Measurements from ENCODE around the gene NRCAM. TPM values are rescaled to one million over a fixed set of nuclear protein-coding genes. Genes with fewer than 3 reads are reported as not detected.

NRCAM gene
- polyA plus RNA-seq, 1 donor = 11.8 TPM

DNA sequence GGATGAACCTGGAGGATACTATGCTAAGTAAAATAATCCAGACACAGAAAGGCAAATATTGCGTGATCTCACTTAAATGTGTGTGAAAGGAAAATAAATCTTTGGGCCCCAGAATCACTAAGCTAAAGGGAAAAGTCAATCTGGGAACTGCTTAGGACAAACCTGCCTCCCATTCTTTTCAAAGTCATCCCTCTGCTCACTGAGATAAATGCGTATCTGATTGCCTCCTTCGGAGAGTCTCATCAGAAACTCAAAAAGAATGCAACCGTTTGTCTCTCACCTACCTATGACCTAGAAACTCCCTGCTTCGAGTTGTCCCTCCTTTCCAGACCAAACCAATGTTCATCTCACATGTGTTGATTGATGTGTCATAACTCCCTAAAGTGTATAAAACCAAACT, 286.0 kb downstream of the NRCAM start:
- 80% methylated on average over 2 of the region's 5 CpGs for WGBS (ENCODE audit: insufficient coverage, low lambda C conversion rate)
- Histone ChIP-seq H3K4me3 (ENCODE audit: low read length) (no peak overlapping the region), H3K27me3 (ENCODE audit: control insufficient read depth, insufficient read depth, low read length) (no peaks in the 10 kb centered on the region), H3K27ac (ENCODE audit: low read length) (no peak overlapping the region), H3K4me1 (ENCODE audit: control insufficient read depth, insufficient read depth, low read length) (no peaks in the 10 kb centered on the region), H3K36me3 (ENCODE audit: control insufficient read depth, insufficient read depth, low read length) (no peaks in the 10 kb centered on the region), H3K9me3 (ENCODE audit: control insufficient read depth, low read depth, low read length) (no peaks in the 10 kb centered on the region)
- DNase-seq = no peak

DNA sequence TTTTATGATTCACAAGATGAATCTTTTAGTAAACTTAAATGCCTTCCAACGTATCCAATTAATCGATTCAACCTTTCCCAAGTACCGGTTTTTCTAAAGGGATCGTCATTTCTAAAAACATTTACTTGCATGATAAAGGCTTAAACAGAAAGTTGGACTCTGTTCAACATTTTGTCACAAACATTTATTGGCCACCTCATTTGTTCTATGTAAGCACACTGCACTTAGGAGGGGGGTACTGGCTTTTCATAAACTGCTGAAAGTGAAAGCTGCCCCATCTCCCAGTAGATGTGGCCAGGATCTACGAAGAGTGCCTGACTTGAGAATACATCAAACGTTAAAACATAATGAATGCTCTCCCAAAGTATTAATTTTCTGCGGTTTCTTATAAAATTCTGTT, 288.8 kb downstream of the NRCAM start:
- no peak for DNase-seq
- Histone ChIP-seq H3K27ac (ENCODE audit: low read length) (no peak overlapping the region), H3K4me1 (ENCODE audit: control insufficient read depth, insufficient read depth, low read length) (no peaks in the 10 kb centered on the region), H3K27me3 (ENCODE audit: control insufficient read depth, insufficient read depth, low read length) (no peaks in the 10 kb centered on the region), H3K9me3 (ENCODE audit: control insufficient read depth, low read depth, low read length) (no peaks in the 10 kb centered on the region), H3K4me3 (ENCODE audit: low read length) (no peak overlapping the region), H3K36me3 (ENCODE audit: control insufficient read depth, insufficient read depth, low read length) (no peaks in the 10 kb centered on the region)
- WGBS (ENCODE audit: insufficient coverage, low lambda C conversion rate) = 93% methylated on average over 2 of the region's 7 CpGs

DNA sequence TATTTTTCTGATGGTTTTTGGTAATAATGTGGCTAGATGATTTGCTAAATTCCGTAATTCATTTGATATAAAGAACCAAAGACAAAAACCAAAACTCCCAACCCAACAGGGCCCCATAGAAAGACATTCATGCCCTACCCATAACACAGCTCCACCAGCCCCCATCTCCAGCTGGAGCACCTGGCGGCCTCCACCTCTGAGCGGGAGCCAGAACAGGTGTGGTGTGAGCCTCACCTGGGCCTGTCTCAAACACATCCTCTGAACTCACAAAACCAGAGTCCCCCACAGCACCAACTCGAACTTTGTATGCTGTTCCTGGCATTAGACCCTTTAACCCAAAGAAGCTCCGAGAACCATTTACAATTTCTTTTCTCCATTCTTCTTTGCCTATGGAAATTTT, 289.5 kb downstream of the NRCAM start:
- WGBS (ENCODE audit: insufficient coverage, low lambda C conversion rate) = 100% methylated on average over 1 of the region's 5 CpGs
- DNase-seq = no peak
- H3K27me3 ChIP-seq (ENCODE audit: control insufficient read depth, insufficient read depth, low read length) = no peaks in the 10 kb centered on the region
- no peak overlapping the region for H3K27ac ChIP-seq (ENCODE audit: low read length)
- no peaks in the 10 kb centered on the region for H3K4me1 ChIP-seq (ENCODE audit: control insufficient read depth, insufficient read depth, low read length)
- no peak overlapping the region for H3K4me3 ChIP-seq (ENCODE audit: low read length)
- no peaks in the 10 kb centered on the region for H3K9me3 ChIP-seq (ENCODE audit: control insufficient read depth, low read depth, low read length)
- H3K36me3 ChIP-seq (ENCODE audit: control insufficient read depth, insufficient read depth, low read length) = no peaks in the 10 kb centered on the region

DNA sequence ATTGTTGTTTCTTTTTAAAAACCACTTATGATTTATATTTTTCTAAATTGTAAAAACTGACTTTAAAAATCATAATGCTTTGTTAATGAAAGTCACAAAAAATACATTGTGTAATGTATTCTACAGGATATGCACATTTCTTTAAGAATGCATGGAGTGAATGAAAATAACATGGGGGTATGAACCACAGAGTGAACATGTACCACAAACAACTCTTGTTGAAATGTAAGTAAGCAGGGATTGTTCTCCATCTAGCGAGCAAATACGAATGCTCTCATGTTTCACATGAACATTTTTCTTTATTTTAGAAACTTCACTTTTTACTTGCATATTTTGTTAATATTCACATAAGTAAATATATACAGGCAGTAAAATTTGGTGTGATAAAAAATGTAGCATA, 290.5 kb downstream of the NRCAM start:
- Histone ChIP-seq H3K27ac (ENCODE audit: low read length) (no peak overlapping the region), H3K4me1 (ENCODE audit: control insufficient read depth, insufficient read depth, low read length) (no peaks in the 10 kb centered on the region), H3K4me3 (ENCODE audit: low read length) (no peak overlapping the region), H3K9me3 (ENCODE audit: control insufficient read depth, low read depth, low read length) (no peaks in the 10 kb centered on the region), H3K36me3 (ENCODE audit: control insufficient read depth, insufficient read depth, low read length) (no peaks in the 10 kb centered on the region), H3K27me3 (ENCODE audit: control insufficient read depth, insufficient read depth, low read length) (no peaks in the 10 kb centered on the region)
- no peak for DNase-seq
- 94% methylated on average over 2 of the region's 2 CpGs for WGBS (ENCODE audit: insufficient coverage, low lambda C conversion rate)

DNA sequence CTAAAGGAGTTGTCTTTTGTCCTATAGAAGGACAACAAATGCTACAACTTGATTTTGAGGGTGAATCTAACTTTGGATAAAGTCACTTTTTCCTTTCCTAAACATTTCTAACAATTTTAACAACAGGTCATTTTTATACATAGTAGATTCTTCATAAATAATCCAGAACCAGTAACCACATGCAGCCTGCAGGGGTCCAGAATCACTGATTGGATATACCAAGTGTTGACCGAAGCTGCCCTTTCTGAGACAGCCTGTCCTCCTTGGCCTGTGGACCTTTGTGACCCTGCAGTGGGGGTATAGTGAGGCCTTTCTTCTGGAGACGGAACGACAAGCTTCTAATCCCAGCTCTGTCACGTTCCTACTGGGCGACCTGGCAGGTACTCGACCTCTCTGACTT, 291.3 kb downstream of the NRCAM start:
- Histone ChIP-seq H3K4me3 (ENCODE audit: low read length) (no peak overlapping the region), H3K27ac (ENCODE audit: low read length) (no peak overlapping the region), H3K27me3 (ENCODE audit: control insufficient read depth, insufficient read depth, low read length) (no peaks in the 10 kb centered on the region), H3K36me3 (ENCODE audit: control insufficient read depth, insufficient read depth, low read length) (no peaks in the 10 kb centered on the region), H3K4me1 (ENCODE audit: control insufficient read depth, insufficient read depth, low read length) (no peaks in the 10 kb centered on the region), H3K9me3 (ENCODE audit: control insufficient read depth, low read depth, low read length) (no peaks in the 10 kb centered on the region)
- WGBS (ENCODE audit: insufficient coverage, low lambda C conversion rate) = no CpG with 5 or more reads among the region's 6 CpGs
- no peak for DNase-seq

DNA sequence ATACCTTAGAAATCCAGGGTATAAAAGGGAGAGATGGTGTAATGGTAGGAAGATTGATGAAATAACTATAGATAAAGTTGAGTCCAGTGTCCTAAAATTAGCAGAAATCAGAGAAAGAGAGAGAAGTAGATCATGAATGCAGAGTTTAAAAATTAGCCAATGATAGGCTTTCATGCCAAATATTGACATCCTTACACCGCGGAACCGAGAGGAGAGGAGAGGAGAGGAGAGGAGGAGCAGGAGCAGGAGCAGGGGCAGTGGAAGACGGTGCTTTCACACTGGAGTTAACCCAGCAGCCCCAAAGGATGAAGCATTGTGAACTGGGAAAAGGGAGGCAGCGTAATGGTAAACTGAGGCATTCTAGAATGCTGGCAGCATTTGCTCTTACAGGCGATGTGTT, 291.9 kb downstream of the NRCAM start:
- no peak for DNase-seq
- Histone ChIP-seq H3K4me1 (ENCODE audit: control insufficient read depth, insufficient read depth, low read length) (no peaks in the 10 kb centered on the region), H3K36me3 (ENCODE audit: control insufficient read depth, insufficient read depth, low read length) (no peaks in the 10 kb centered on the region), H3K27me3 (ENCODE audit: control insufficient read depth, insufficient read depth, low read length) (no peaks in the 10 kb centered on the region), H3K27ac (ENCODE audit: low read length) (no peak overlapping the region), H3K9me3 (ENCODE audit: control insufficient read depth, low read depth, low read length) (no peaks in the 10 kb centered on the region), H3K4me3 (ENCODE audit: low read length) (no peak overlapping the region)
- 100% methylated on average over 1 of the region's 6 CpGs for WGBS (ENCODE audit: insufficient coverage, low lambda C conversion rate)

DNA sequence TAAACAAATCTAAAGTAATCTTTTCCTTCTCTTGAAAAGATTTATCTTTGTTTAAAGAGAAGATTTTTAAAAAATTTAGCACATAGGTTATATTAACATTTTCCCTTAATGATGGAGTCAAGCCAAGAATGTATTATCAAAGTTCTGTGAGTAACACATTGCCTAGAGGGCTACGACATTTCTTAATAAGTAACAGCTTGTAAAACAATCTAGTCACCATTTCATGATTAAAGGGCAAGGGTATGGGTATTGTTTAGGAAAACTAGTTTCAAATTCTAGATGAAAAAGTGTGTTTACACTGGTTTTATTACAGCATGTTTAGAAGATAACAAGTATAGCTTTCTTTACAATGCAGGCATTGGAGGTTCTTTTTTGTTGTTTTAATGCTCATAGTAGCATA, 297.5 kb downstream of the NRCAM start:
- Histone ChIP-seq H3K4me3 (ENCODE audit: low read length) (no peak overlapping the region), H3K27me3 (ENCODE audit: control insufficient read depth, insufficient read depth, low read length) (no peaks in the 10 kb centered on the region), H3K36me3 (ENCODE audit: control insufficient read depth, insufficient read depth, low read length) (no peaks in the 10 kb centered on the region), H3K9me3 (ENCODE audit: control insufficient read depth, low read depth, low read length) (no peaks in the 10 kb centered on the region), H3K4me1 (ENCODE audit: control insufficient read depth, insufficient read depth, low read length) (peaks cover 5% of the 10 kb centered on the region), H3K27ac (ENCODE audit: low read length) (no peak overlapping the region)
- no CpG with 5 or more reads among the region's 1 CpG for WGBS (ENCODE audit: insufficient coverage, low lambda C conversion rate)
- peak in 1 of 2 donors; percentile 57 for DNase-seq

DNA sequence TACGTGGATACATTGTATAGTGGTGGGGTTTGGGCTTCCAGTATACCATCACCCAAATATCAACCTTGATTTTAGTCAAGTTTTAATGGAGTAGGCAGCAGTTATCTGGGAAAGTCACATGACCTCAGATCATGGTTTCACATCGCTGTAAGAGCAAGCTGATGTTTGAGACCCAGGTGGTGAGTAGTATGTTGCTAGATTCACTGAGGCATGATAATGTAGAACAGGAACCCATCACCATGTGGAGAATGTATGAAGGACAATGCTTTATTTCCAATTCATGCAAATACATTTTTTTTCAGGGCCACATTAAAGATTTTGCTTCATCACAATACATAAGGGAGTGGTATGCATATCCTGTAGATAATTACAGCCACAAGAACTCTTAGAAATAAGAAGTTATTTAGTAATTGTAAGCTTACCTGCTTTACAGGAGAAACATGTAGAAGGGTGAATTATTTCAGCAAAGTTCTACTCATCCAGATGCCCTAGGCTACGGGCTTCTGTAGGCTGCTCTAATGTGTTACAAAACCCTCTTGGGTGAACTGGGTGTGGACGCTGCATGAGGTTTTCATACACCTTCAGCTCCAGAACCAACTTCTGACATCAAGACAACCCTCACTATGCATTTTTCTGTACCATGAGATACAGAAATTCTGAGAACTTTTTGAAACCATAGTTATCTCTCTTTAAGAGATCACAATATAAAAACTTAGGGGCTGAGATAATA, 298.5 kb downstream of the NRCAM start:
- Histone ChIP-seq H3K36me3 (ENCODE audit: control insufficient read depth, insufficient read depth, low read length) (no peaks in the 10 kb centered on the region), H3K27ac (ENCODE audit: low read length) (no peak overlapping the region), H3K4me3 (ENCODE audit: low read length) (no peak overlapping the region), H3K27me3 (ENCODE audit: control insufficient read depth, insufficient read depth, low read length) (no peaks in the 10 kb centered on the region), H3K4me1 (ENCODE audit: control insufficient read depth, insufficient read depth, low read length) (peaks cover 5% of the 10 kb centered on the region), H3K9me3 (ENCODE audit: control insufficient read depth, low read depth, low read length) (no peaks in the 10 kb centered on the region)
- WGBS (ENCODE audit: insufficient coverage, low lambda C conversion rate) = no CpG with 5 or more reads among the region's 4 CpGs
- no peak for DNase-seq

DNA sequence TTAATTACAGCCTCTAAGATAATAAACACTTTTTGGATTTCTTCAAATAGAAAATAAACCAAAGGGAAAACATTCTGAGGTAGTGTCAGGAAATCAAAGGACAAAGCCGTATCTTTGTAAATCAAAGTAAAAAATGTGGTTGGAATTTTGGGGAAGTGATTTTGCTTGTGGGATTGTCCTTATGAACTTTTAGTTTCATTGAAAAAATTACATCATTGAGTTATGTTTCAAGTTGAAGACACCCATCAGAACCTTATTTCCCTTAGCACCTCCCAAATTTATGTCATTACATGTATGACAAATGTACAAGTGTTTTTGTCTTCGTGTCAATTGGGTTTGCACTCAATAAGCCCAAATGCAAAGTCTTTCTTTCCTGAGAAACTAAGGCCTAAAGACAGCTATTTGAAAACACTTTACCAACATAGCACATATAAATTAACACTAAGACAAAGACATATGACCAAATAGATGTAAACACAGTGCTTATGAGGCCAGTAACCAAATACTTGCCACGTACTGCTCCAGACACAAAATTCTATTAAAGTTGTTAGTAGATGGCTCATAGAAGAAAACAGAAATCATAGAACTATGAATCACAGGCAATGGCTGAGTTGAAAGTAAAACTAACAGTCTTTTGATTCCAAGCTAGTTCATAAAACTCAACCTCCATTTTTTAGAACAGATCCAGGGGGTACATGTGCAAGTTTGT, 299.2 kb downstream of the NRCAM start:
- Histone ChIP-seq H3K27me3 (ENCODE audit: control insufficient read depth, insufficient read depth, low read length) (no peaks in the 10 kb centered on the region), H3K4me1 (ENCODE audit: control insufficient read depth, insufficient read depth, low read length) (peaks cover 5% of the 10 kb centered on the region), H3K4me3 (ENCODE audit: low read length) (no peak overlapping the region), H3K27ac (ENCODE audit: low read length) (no peak overlapping the region), H3K36me3 (ENCODE audit: control insufficient read depth, insufficient read depth, low read length) (no peaks in the 10 kb centered on the region), H3K9me3 (ENCODE audit: control insufficient read depth, low read depth, low read length) (no peaks in the 10 kb centered on the region)
- 78% methylated on average over 2 of the region's 3 CpGs for WGBS (ENCODE audit: insufficient coverage, low lambda C conversion rate)
- no peak for DNase-seq

DNA sequence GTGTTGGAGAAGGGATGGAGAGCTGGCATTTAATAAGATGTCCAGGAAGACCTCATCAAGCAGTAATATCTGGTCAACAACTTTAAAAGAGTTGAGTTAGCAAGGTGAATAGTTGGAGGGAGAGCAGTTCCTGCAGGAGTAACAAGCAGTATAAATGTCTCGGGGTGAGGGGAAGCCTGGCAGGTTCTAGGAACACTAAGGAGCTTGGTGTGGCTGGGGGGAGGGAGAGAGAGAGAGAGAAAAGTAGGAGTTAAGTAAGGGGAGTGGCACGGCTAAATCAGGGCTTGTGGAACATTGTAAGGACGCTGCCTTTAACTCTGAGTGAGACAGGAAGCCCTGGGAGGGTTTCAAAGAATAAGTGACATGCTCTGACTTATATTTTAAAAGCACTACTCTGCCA, 304.0 kb downstream of the NRCAM start:
- Histone ChIP-seq H3K4me1 (ENCODE audit: control insufficient read depth, insufficient read depth, low read length) (no peaks in the 10 kb centered on the region), H3K9me3 (ENCODE audit: control insufficient read depth, low read depth, low read length) (no peaks in the 10 kb centered on the region), H3K36me3 (ENCODE audit: control insufficient read depth, insufficient read depth, low read length) (no peaks in the 10 kb centered on the region), H3K27ac (ENCODE audit: low read length) (no peak overlapping the region), H3K27me3 (ENCODE audit: control insufficient read depth, insufficient read depth, low read length) (no peaks in the 10 kb centered on the region), H3K4me3 (ENCODE audit: low read length) (no peak overlapping the region)
- WGBS (ENCODE audit: insufficient coverage, low lambda C conversion rate) = 55% methylated on average over 2 of the region's 3 CpGs
- DNase-seq = no peak

DNA sequence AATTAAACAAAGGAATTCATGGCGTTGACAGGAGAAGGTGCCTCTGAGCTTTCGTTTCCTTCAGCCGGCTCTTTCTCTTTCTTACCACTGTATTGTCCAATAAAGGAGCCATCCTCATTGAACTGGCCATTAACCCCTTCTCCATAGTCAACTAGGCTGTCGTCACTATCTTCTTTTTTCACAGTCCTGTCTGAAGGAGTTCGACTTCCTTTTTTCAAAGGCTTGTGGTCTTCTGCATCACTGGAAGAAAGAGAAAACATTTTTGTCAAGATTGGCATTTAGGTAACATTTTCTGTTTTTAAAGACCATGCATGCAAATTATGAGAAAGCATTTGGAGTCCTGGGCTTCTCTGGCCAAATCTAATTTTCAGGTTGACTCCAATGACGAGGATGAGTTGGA, 306.3 kb downstream of the NRCAM start:
- Histone ChIP-seq H3K36me3 (ENCODE audit: control insufficient read depth, insufficient read depth, low read length) (no peaks in the 10 kb centered on the region), H3K27me3 (ENCODE audit: control insufficient read depth, insufficient read depth, low read length) (no peaks in the 10 kb centered on the region), H3K4me1 (ENCODE audit: control insufficient read depth, insufficient read depth, low read length) (peaks cover 8% of the 10 kb centered on the region), H3K27ac (ENCODE audit: low read length) (no peak overlapping the region), H3K4me3 (ENCODE audit: low read length) (no peak overlapping the region), H3K9me3 (ENCODE audit: control insufficient read depth, low read depth, low read length) (no peaks in the 10 kb centered on the region)
- DNase-seq = no peak
- 100% methylated on average over 1 of the region's 6 CpGs for WGBS (ENCODE audit: insufficient coverage, low lambda C conversion rate)

Data from large intestine (tissue), 3 donors.